Endodermal cell (in vitro differentiated cells): ENCODE results near the gene POLR2L. TPM values are rescaled to one million over a fixed set of nuclear protein-coding genes. Genes with fewer than 3 reads are reported as not detected.

Experiments
- DNase-seq: peaks from one replicate; pipeline ENCODE4 v3.0.0-alpha.2; 2017
- H3K27ac ChIP-seq: 2 replicates; pipeline ENCODE4 v1.5.1; 2013; ENCODE audit warnings: mild to moderate bottlenecking, low read depth, low read length, moderate library complexity
- H3K27me3 ChIP-seq: 2 replicates; pipeline ENCODE4 v1.6.1; 2013; ENCODE audit warnings: mild to moderate bottlenecking, low read length, moderate library complexity; ENCODE audit not compliant: insufficient read depth, control insufficient read depth, poor library complexity, severe bottlenecking
- H3K36me3 ChIP-seq: 2 replicates; pipeline ENCODE4 v1.7.0; 2013; ENCODE audit warnings: mild to moderate bottlenecking, low read length, moderate library complexity; ENCODE audit not compliant: control insufficient read depth, insufficient read depth
- H3K4me1 ChIP-seq: one replicate; pipeline ENCODE4 v1.7.0; 2013; ENCODE audit warnings: low read length; ENCODE audit not compliant: control insufficient read depth, insufficient read depth
- H3K4me3 ChIP-seq: 2 replicates; pipeline ENCODE4 v1.5.1; 2013; ENCODE audit warnings: mild to moderate bottlenecking, low read length, moderate library complexity
- H3K9ac ChIP-seq: 2 replicates; pipeline ENCODE4 v1.6.1; 2013; ENCODE audit warnings: mild to moderate bottlenecking, low read length, moderate library complexity; ENCODE audit not compliant: poor library complexity, severe bottlenecking; ENCODE audit errors: extremely low read depth
- H3K9me3 ChIP-seq: 2 replicates; pipeline ENCODE4 v1.6.1; 2013; ENCODE audit warnings: mild to moderate bottlenecking, low read length, moderate library complexity; ENCODE audit not compliant: control insufficient read depth
- H3K27ac Mint-ChIP-seq: 2 replicates; pipeline ENCODE4 v1.8.0; 2020; ENCODE audit warnings: mixed read lengths
- H3K27me3 Mint-ChIP-seq: 2 replicates; pipeline ENCODE4 v1.8.0; 2021; ENCODE audit warnings: mild to moderate bottlenecking, mixed read lengths; ENCODE audit not compliant: insufficient read depth
- H3K36me3 Mint-ChIP-seq: 2 replicates; pipeline ENCODE4 v1.8.0; 2020; ENCODE audit warnings: low read depth, mixed read lengths
- H3K4me1 Mint-ChIP-seq: 2 replicates; pipeline ENCODE4 v1.8.0; 2020; ENCODE audit warnings: mixed read lengths
- H3K4me3 Mint-ChIP-seq: 2 replicates; pipeline ENCODE4 v1.8.0; 2020; ENCODE audit warnings: mild to moderate bottlenecking, moderate library complexity, mixed read lengths
- H3K9me3 Mint-ChIP-seq: 2 replicates; pipeline ENCODE4 v1.8.0; 2020; ENCODE audit warnings: mild to moderate bottlenecking, mixed read lengths
- WGBS, 2 experiments: methylation state at CpG; one replicate each; pipeline versions ENCODE4 v1.1.5 to v1.1.7; 2013; ENCODE audit warnings: missing lambda C conversion rate in 2 of 2, mixed read lengths in 1 of 2; ENCODE audit not compliant: insufficient coverage in 1 of 2, insufficient read length in 1 of 2; 5-methylcytosine and 5-hydroxymethylcytosine counted together
- total RNA-seq, 2 donors: library from RNA; stranded (reverse); fragmentation: NEBNext Ultra II Directional in 1 of 2; extraction: Animal tissue kit (Norgen Biotek cat#: 25700) in 1 of 2; gene quantifications; 2 replicates in 1 of 2; 3 replicates in 1 of 2; pipeline ENCODE4 v1.2.1, GENCODE V29; 2021
- TF ChIP-seq, protein P1 (sequence below): fragments of 200-600 bp; sonication (generic); conservative IDR thresholded peaks from 2 replicates; pipeline ENCODE4 v1.5.0; 2021; ENCODE audit warnings: antibody characterized with exemption, mild to moderate bottlenecking

Gene POLR2L
- total RNA-seq, 2 donors from 2014 or later = 139 to 148 TPM

DNA sequence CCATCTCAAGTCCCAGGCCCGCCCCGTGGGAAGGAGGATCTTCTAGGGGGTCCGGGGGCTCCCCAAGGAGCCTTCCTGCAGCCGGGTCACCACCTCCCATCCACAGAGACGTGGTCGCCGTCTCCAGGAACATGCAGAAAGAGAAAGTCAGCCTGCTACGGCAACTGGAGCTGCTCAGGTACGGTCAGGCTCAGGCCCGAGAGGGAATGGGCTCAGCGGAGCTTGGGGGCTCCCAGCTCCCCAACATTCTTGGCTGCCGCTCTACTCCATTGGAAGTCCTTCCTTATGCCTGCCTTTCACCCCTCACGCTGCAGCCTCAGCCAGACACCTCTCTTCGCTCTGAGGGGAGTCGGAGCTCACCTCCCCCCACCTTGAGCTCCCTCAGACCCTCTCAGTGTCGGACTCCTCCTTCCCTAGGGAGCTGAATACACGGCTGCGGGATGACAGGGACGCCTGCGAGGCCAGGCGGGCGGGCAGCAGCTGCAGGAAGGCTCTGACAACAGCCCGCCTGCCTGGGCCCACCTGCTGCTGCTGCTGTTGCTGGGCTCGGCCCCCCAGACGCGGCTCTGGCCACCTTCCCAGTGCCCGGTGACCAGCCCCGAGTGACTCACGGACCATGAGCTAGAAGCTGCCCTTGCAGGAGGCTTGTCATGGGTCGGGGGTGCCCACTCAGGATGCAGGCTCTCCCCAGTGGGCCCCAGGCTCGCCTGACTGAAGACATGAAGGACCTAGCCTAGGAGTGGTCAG lies 11.0 kb downstream of the POLR2L start:
- H3K4me3 ChIP-seq = no peak overlapping the region

DNA sequence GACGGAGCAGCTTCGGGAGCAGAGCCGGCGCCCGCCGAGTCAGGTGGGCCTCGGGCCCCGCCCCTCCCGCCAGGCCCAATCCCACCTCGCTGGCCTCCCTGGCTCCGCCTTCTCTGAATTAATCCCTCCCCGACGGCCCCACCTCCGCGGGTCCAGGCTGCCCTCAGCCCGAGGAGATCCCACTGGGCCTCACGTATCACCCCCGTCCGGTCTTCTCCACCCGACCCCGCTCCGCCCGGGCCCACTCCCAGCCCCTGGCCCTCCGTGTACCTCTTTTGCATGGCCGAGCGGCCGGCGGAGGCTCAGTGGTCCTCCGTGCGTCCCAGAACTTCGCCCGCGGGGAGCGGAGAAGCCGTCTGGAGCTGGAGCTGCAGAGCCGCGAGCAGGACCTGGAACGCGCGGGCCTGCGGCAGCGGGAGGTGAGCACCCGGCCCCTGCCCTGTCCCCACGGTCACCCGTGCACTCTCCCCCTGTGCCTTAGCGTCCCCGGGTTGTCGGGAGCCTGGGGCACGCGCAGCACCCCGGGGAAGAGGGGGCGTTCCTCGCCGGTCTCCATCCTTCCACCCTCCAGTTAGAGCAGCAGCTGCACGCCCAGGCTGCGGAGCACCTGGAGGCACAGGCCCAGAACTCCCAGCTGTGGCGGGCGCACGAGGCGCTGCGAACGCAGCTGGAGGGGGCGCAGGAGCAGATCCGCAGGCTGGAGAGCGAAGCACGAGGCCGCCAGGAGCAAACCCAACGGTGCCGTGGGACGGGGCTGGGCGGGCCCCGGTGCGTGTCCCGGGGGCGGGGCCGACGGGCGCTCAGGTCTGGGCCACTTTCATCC lies 11.8 kb downstream of the POLR2L start:
- Histone ChIP-seq H3K36me3 (no peaks in the 10 kb centered on the region), H3K4me1 (peaks cover 20% of the 10 kb centered on the region), H3K9ac (no peak overlapping the region), H3K27ac (no peak overlapping the region), H3K9me3 (no peaks in the 10 kb centered on the region), H3K27me3 (peaks cover 61% of the 10 kb centered on the region), H3K4me3 (peak overlapping the region; percentile 56)
- Mint-ChIP-seq H3K4me1 (peaks cover 24% of the 10 kb centered on the region), H3K27ac (no peak overlapping the region), H3K4me3 (peak overlapping the region; percentile 59), H3K36me3 (no peaks in the 10 kb centered on the region), H3K9me3 (no peaks in the 10 kb centered on the region), H3K27me3 (peaks cover 50% of the 10 kb centered on the region)
- WGBS, 2 experiments = 0 to 3% methylated on average over 2 to 78 of the region's 78 CpGs
- peak; percentile 96 for DNase-seq
- TF ChIP-seq, protein P1, sequence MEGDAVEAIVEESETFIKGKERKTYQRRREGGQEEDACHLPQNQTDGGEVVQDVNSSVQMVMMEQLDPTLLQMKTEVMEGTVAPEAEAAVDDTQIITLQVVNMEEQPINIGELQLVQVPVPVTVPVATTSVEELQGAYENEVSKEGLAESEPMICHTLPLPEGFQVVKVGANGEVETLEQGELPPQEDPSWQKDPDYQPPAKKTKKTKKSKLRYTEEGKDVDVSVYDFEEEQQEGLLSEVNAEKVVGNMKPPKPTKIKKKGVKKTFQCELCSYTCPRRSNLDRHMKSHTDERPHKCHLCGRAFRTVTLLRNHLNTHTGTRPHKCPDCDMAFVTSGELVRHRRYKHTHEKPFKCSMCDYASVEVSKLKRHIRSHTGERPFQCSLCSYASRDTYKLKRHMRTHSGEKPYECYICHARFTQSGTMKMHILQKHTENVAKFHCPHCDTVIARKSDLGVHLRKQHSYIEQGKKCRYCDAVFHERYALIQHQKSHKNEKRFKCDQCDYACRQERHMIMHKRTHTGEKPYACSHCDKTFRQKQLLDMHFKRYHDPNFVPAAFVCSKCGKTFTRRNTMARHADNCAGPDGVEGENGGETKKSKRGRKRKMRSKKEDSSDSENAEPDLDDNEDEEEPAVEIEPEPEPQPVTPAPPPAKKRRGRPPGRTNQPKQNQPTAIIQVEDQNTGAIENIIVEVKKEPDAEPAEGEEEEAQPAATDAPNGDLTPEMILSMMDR = no peak

More for the DNA sequence above, 11.0 kb downstream of the POLR2L start:
- 14 to 33% methylated on average over 9 to 31 of the region's 31 CpGs for WGBS, 2 experiments
- Histone ChIP-seq H3K27me3 (peaks cover 53% of the 10 kb centered on the region), H3K27ac (no peak overlapping the region), H3K4me1 (peaks cover 20% of the 10 kb centered on the region), H3K9ac (no peak overlapping the region), H3K36me3 (peaks cover under 1% of the 10 kb centered on the region), H3K9me3 (no peaks in the 10 kb centered on the region)
- Mint-ChIP-seq H3K36me3 (peaks cover 2% of the 10 kb centered on the region), H3K9me3 (no peaks in the 10 kb centered on the region), H3K27me3 (peaks cover 50% of the 10 kb centered on the region), H3K4me3 (peak overlapping the region; percentile 59), H3K27ac (no peak overlapping the region), H3K4me1 (peaks cover 24% of the 10 kb centered on the region)
- DNase-seq = no peak
- TF ChIP-seq, protein P1 = no peak

DNA sequence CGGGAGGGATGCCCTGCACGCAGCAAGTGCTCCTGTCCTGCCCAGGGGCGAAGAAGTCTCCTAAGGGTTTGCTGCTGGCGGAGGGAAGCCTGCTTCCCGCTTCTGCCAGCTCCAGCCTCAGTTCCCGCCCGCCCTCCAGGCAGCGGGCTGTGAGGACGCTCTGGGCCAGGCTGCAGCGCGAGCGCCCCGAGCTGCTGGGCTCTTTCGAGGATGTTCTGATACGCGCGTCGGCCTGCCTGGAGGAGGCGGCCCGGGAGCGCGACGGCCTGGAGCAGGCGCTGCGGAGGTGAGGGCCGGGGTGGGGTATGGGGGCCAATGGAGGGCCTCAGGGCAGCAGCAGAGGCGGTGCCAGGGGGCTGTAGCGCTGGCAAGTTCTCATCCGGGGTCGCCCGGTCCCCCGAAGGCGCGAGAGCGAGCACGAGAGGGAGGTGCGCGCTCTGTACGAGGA lies 12.5 kb downstream of the POLR2L start:
- Mint-ChIP-seq H3K9me3 (no peaks in the 10 kb centered on the region), H3K4me1 (peaks cover 24% of the 10 kb centered on the region), H3K27me3 (peaks cover 50% of the 10 kb centered on the region), H3K36me3 (peaks cover 5% of the 10 kb centered on the region), H3K27ac (no peak overlapping the region), H3K4me3 (peak overlapping the region; percentile 59)
- WGBS, 2 experiments = 0 to 4% methylated on average over 17 to 39 of the region's 39 CpGs
- Histone ChIP-seq H3K4me1 (peaks cover 20% of the 10 kb centered on the region), H3K27me3 (peaks cover 66% of the 10 kb centered on the region), H3K9ac (no peak overlapping the region), H3K4me3 (peak overlapping the region; percentile 66), H3K36me3 (no peaks in the 10 kb centered on the region), H3K9me3 (no peaks in the 10 kb centered on the region), H3K27ac (no peak overlapping the region)
- no peak for DNase-seq
- TF ChIP-seq, protein P1 = no peak
